ENCODE measurements around the gene SLC12A8.
"Not testable (repeated sequence)": the region's sequence is repeated elsewhere in the genome, so short reads cannot be mapped to it uniquely, and the experiment has no call there.

Gene SLC12A8

DNA sequence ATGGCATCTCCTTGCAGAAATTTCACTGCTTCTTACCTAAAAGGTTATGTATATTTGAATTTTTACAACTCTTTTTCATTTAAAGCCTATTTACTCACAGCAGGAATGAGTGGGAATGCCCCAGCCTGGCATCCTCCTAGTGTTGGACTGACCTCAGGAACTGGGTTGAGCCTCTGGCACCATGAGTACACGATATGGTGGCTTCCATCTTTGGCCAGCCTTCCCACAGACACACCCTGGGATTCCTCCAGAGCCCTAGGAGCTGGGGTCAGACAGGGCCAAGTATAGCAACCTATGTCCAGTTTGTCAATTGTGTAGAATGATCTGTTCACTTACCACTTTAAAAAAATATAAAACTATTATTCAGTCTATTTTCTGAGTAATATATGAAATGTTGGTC, 99.6 kb downstream of the SLC12A8 start:
- no peak for DNase-seq (ENCODE audit: low read depth)

- no peak for DNase-seq (ENCODE audit: low read depth)
Observed at GRCh38 chr3:125110876-125111480, 101.6 kb downstream of the SLC12A8 start.

GRCh38 chr3:125110016-125110875, 102.3 kb downstream of the SLC12A8 start:
- no peak for DNase-seq (ENCODE audit: low read depth)

GRCh38 chr3:125109536-125109925, 103.0 kb downstream of the SLC12A8 start:
- DNase-seq (ENCODE audit: low read depth): no peak

DNA sequence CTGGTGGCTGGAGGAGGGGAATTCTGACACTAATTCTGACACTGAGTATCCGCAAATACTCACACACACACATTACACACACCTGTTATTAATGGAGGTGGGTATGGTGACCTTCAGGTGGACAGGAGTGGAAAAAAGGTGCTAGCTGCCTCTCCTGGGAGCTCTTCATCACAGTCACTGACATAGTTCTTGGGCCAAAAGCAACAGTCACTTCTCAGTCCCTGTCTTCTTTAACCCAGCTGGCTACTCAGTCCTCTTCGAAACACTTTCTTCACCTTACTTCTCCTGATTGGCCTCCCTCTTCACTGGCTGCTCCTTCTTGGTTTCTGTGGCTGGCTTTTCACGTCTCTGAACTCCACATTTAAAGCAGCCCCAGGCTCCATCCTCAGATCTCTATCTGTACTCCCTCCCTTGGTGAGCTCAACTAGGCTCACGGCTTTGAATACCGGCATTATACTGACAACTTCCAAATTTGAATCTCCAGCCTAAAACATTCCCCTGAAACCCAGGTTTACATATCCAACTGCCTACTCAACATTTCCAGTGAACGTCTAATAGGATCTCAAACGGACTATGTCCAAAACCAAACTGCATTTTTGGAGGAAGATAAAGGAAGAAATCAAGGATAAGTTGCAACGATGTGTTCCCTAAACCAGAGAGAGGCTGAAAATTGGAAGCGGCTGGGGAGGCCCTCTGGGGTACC, 103.6 kb downstream of the SLC12A8 start:
- no peak for DNase-seq (ENCODE audit: low read depth)

DNA sequence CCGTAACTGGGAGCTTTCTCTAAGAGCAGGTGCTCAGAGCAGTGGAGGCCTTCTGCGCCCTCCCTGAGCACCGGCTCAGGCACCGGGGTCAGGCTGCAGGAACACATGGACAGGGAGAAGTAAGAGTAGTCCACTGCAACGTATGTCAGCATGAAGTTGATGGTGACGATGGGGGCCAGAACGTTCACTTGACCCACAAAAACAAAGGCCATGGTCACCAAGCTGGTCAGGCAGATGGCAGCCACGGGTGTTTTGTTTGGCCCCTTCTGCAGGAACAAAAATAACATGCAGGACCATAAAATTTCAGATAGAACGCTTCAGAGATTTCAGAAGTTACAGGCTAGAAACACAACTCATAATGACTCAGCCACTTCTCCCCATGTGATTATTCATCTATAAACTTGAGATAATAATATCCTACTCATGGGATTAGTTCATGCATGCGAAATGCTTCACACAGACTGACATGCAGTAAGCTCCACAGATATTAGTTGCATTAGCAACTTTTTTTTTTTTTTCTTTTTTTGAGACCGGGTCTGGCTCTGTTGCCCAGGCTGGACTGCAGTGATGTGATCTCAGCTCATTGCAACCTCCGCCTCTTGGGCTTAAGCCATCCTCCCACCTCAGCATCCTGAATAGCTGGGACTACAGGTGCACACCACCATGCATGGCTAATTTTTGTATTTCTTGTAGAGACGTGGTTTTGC, 104.5 kb downstream of the SLC12A8 start:
- DNase-seq (ENCODE audit: low read depth): no peak

- no peak for DNase-seq (ENCODE audit: low read depth)
Observed at GRCh38 chr3:125107363-125107762, 105.2 kb downstream of the SLC12A8 start.

- DNase-seq (ENCODE audit: low read depth): no peak
Observed at GRCh38 chr3:125105116-125105515, 107.4 kb downstream of the SLC12A8 start.

GRCh38 chr3:125104639-125105038, 107.9 kb downstream of the SLC12A8 start:
- no peak for DNase-seq (ENCODE audit: low read depth)

GRCh38 chr3:125103406-125103805, 109.1 kb downstream of the SLC12A8 start:
- no peak for DNase-seq (ENCODE audit: low read depth)

- DNase-seq (ENCODE audit: low read depth): no peak
Observed at GRCh38 chr3:125102470-125102869, 110.1 kb downstream of the SLC12A8 start.

DNA sequence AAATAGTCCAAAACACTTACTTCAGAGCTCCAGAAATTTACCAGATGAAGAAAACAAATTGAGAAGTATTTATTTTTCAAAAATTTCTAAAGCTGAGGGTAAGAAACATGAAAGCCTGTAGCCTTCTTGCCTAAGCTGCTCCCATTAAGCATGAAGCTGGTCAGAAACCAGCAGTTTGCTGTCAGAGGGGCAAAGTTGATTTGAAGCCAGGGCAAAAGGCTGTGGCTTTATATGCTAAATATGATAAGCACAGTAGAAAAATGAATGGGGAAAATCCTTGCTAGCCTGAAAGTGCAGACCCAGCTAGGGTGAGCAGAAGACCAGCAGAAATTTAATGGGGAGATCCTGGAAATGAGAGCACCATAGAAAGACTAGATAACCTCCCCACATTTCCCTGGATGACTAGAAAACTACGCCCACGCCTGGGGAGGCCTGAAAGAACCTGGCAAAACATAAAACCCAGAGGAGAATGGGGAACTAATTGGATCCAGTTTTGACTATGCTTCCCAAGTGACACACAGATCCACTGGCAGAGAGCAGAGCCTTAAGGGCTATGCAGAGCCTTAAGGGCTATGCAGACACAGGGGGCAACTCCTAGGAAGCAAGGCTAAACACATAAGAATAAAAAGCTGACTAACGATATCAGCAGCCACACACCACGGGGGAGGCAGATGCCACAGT, 113.8 kb downstream of the SLC12A8 start:
- DNase-seq (ENCODE audit: low read depth): no peak

DNA sequence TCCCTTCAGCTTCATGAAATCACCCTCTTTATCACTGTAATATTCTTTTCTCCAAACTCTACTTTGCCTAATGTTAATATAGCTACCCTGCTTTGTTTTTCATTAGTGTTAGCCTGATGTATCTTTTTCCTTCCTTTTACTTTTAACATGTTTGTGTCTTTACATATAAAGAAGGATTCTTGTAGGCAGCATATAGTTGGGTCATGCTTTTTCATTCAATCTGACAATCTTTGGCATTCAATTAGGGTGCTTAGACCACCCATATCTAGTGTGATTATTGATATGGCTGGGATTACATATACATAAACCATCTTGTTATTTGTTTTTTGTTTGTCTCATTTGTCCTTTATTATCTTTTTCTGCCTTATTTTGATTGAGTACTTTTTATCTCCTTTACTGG, 121.9 kb downstream of the SLC12A8 start:
- DNase-seq (ENCODE audit: low read depth): no peak

DNA sequence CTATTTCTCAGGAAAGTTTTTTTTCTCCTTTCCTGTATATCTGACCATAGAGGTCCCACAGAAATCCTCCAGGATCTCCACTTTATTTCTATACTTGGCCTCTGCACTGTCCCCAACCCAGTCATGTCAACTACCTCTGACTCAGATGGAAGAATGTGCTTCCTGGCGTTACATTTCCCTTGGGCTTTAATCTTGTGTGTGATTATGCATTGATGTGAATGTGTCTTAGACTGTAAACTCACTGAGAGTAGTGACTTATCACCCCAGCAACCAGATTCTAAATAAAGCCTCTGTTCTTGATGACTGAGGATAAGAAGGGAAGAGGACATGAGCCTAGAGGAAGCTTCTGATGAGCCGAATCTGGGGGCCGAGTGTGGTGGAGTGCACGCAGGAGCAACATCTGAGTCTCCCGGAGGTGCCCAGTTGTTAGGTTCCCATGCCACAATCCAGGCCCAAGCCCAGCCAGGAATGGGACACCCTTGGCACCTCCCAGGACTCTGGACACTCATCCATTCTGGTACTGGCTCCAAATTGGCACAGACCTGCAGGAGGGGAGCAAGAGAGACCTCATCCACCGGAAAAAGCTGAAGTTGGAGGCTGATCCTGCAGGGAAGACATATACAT, 124.7 kb downstream of the SLC12A8 start:
- DNase-seq (ENCODE audit: low read depth): no peak

- no peak for DNase-seq (ENCODE audit: low read depth)
Observed at GRCh38 chr3:125085166-125085565, 127.4 kb downstream of the SLC12A8 start.

DNA sequence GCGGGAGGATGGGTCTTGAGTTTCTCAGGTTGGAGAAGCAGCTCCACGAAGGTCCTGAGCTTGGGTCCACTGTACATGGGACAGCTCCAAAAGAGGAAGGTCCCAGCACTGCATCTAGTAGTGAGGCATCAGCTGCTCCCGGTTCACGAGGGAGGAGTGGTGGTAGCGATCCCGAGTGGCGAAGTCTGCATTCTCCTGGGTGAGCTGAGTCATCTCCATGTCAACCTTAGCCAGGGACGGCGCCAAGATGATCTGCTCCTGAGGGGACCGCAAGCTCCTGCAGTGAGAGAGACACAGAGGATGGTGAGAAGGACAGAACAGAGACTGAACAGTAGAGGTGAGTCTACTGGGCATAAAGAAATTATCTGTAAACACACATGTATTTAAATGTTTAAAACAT, 128.8 kb downstream of the SLC12A8 start:
- no peak for DNase-seq (ENCODE audit: low read depth)

GRCh38 chr3:125082339-125082738, 130.2 kb downstream of the SLC12A8 start:
- not testable (repeated sequence) for DNase-seq (ENCODE audit: low read depth)

DNA sequence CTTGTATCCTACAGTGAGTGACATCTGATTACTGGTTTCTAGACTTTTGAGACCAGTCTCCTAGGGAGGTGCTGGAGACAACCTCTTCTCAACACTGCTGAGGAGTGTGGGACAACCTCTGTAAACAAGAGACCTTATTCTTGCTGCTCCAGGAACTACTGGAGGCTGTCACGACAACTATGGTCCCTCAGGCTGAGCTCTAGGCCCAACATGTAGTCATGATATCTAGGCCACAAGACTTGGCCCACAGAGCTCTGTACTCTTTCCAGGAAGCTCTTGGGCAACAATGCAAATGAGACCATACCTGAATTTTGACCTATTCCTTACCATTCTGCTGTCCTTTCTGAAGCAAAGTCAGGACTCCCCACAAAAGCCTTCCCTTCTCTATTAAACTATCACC, 132.5 kb downstream of the SLC12A8 start:
- DNase-seq (ENCODE audit: low read depth): no peak

GRCh38 chr3:125079675-125080045, 132.9 kb downstream of the SLC12A8 start:
- no peak for DNase-seq (ENCODE audit: low read depth)

GRCh38 chr3:125078951-125079674, 133.4 kb downstream of the SLC12A8 start:
- no peak for DNase-seq (ENCODE audit: low read depth)

DNA sequence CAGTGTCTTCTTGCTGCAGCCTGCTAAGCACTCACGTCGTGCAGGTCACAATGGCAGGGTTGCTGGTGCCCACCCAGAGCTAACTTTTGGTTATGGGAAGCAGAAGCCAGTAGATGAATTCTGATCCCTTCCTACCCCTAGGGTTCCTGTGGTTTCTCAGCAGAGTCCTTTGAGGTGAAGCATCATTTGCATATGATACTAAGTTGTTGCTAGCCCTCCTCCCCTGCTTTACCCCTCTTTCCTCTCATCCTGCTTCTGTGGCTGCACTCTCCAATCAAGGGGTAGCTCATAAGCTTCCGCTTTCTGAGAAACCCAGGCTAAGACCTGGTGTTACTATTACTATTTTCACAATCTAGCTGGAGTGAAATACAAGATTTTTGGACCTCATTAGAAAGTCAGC, 134.7 kb downstream of the SLC12A8 start:
- no peak for DNase-seq (ENCODE audit: low read depth)
